OCI-M1 (cell line): Measurements from ENCODE around the gene TBC1D17.

Experiments used
- DNase-seq: peaks from one replicate; lab custom pipeline; 2025; lab: John Stamatoyannopoulos, UW

Gene TBC1D17

GRCh38 chr19:49877020-49877878 lies at the start of gene TBC1D17, which contains the start of gene AKT1S1:
TBC1D17 (plus strand) TSS chr19:49877702; CDS start chr19:49877724, 22 bp downstream.
AKT1S1 (minus strand) TSS chr19:49877355; CDS start chr19:49873295, 4,060 bp downstream.
- peak; percentile 100 for DNase-seq

DNA sequence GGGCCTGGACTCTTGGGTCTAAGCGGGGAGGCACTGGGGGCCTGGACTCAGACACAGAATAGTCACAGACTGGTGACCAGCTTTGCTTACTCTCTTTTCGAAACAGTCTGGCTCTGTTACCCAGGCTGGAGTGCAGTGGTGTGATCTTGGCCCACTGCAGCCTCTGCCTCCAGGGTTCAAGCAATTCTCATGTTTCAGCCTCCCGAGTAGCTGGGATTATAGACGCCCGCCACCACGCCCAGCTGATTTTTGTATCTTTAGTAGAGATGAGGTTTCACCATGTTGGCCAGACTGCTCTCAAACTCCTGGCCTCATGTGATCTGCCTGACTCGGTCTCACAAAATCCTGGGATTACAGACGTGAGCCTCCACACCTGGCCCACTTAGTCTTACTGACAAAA lies 48.3 kb upstream of the TBC1D17 start:
- no peak for DNase-seq

GRCh38 chr19:49829721-49830120 lies 47.8 kb upstream of the TBC1D17 start:
- DNase-seq, result no peak

GRCh38 chr19:49830766-49831165 lies 46.7 kb upstream of the TBC1D17 start:
- DNase-seq, result no peak

DNA sequence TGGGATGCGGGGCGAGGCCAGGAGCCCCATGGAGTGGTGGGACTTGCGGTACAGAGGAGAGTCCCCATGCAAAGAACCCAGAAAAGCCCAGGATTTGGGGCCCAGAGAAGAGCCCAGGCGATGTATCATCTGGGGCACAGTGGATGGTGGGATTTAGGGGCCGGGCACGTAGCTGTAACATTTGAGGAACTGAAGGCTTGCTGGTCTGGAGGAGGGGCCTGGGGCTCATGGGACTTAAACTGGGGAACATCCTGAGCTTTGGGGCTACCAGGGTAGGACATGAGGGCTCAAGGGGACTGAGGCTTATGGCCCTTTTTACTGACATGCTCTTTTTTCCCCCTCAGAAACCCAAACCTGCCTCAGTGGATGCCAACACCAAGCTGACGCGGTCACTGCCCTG lies 45.9 kb upstream of the TBC1D17 start:
- no peak for DNase-seq

DNA sequence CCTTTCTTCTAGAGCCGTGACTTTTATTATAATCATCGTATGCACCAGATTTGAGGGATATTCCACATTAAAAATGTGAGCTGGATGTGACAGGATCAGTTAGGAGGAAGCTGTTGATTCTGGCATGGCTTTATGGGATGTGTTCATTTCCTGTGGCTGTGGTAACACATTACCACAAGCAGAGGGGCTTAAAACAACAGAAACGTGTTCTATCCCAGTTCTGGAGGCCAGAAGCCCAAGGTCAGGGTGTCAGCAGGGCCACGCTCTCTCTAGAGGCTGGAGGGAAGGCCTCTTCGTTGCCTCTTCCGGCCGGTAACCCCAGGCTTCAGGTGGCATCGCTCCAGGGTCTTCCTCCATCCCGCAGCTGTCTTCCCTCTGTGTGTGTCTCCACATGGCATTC lies 44.9 kb upstream of the TBC1D17 start:
- DNase-seq, result no peak

- no peak for DNase-seq
Observed at GRCh38 chr19:49833599-49833998, 43.9 kb upstream of the TBC1D17 start.

- no peak for DNase-seq
Observed at GRCh38 chr19:49835562-49835961, 41.9 kb upstream of the TBC1D17 start.

- no peak for DNase-seq
Observed at GRCh38 chr19:49836176-49837008, 41.1 kb upstream of the TBC1D17 start.

GRCh38 chr19:49837009-49837310 lies 40.5 kb upstream of the TBC1D17 start:
- DNase-seq, result no peak

- DNase-seq, result no peak
Observed at GRCh38 chr19:49837425-49837824, 40.1 kb upstream of the TBC1D17 start.

- no peak for DNase-seq
Observed at GRCh38 chr19:49838885-49839588, 38.5 kb upstream of the TBC1D17 start.

- DNase-seq, result no peak
Observed at GRCh38 chr19:49839713-49840112, 37.8 kb upstream of the TBC1D17 start.

DNA sequence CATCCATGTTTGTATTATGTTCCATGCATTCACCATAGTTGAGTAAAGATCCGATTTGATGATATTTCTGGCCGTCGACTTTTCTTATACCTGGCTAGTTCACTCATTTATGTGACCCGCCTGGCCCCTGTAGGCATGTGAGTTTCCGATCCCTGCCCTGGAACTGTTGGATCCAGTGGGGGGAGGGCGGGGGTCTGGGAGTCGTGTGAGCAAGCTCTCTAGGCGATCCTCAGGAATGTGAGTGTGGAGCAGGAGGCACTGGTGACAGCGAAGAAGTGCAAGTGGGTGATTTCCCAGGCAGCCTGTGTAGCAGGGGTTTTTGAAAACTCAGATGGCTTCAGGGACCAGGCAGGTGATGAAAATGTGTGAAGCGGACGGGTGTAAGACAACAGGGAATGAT lies 37.2 kb upstream of the TBC1D17 start:
- no peak for DNase-seq

- DNase-seq, result no peak
Observed at GRCh38 chr19:49840736-49841249, 36.7 kb upstream of the TBC1D17 start.

DNA sequence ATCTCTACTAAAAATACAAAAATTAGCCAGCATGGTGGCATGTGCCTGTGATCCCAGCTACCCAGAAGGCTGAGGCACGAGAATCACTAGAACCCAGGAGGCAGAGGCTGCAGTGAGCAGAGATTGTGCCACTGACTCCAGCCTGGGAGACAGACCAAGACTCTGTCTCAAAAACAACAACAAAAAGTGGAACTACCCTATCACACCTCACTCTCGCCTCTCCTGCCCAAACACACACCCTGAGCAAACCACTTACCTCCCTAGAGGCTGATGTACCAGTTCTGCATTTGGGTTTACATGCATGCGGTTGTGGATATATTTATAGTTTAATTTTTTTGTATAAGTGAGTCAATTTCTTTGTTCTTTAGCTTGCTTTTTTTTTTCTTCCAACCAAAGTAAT lies 34.2 kb upstream of the TBC1D17 start:
- no peak for DNase-seq

- no peak for DNase-seq
Observed at GRCh38 chr19:49844138-49845095, 33.1 kb upstream of the TBC1D17 start.

GRCh38 chr19:49845414-49845813 lies 32.1 kb upstream of the TBC1D17 start:
- no peak for DNase-seq

GRCh38 chr19:49846408-49846807 lies 31.1 kb upstream of the TBC1D17 start:
- DNase-seq, result no peak

GRCh38 chr19:49847731-49848696 lies 29.5 kb upstream of the TBC1D17 start:
- peak; percentile 93 for DNase-seq
